ENCODE measurements around the gene PLCE1.
"Not testable (repeated sequence)": the region's sequence is repeated elsewhere in the genome, so short reads cannot be mapped to it uniquely, and the experiment has no call there.

The PLCE1 gene

DNA sequence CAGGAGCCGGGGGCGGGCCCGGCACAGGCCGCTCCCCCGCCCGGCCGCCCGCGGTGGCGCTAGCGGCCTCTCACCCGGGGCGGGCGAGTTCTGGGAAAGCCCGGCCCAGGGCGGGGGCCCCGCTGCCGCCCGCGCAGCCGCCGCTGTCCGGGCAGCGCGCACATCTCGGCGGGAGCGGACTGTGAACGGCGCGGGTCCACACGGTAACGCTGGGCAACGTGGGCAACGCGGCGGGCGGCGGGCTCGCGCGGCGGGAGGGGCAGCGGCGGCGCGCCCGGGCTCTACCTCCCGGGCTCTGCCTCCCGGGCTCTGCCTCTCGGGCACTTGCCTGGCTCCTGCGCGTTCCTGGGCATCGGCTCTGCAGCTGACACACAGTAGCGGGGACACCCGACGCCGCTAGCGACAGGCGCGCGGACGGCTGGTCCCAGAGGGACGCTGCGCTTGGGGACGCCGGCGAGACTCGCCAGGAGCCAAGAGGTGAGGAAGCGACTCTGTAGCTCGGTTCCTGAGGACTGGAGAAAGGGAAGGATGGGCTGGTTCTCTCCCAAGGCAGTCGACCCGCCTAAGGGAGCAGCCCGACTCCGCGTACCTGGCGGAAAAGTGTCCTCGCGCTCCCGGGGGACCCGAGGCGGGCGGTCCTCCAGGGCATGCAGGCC lies at the start of gene PLCE1:
Gene PLCE1 (plus strand): TSS at position 150 of the 656 bp plus-strand sequence. CDS start 37,116 bp downstream, outside the sequence.
- peak; percentile 93 for DNase-seq (ENCODE audit: low spot score)

DNA sequence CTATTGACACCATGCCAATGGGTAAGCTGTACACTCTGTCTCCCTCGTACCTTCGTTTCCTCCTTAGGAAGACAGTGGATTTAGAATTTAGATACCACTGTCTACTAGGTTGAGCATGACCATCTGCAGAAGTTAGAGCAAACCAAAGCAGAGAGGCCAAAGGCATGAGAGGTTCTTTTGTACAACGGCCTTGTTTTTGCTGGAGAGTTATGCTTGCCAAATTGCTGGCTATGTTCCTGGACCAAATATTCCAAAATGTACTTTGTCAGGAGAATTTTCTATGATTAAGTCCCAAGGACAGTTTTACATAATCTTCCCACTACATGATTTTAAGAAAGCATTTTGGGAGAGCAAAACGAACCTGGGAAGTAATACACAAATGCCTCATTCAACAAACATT lies 47.9 kb upstream of the PLCE1 start:
- DNase-seq (ENCODE audit: low spot score): no peak

DNA sequence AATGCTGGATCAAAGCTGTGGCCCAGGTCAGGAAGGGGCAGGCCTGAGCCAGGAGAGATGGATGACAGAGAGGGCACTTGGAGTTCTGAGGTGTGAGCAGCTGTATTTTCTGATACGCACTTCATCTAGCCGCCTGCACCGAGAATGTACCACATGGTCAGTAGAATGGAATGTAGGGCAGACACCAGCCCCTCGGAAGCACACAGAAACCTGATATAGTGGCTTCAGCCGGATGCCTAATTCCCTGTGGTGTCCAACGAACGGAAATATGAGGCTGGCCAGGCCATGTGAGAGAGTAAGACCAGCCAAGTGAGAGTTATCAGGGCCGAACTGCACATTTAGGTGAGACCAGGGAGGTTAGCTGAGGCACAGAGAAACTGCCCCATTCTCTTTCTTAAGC lies 46.7 kb upstream of the PLCE1 start:
- DNase-seq (ENCODE audit: low spot score): no peak

DNA sequence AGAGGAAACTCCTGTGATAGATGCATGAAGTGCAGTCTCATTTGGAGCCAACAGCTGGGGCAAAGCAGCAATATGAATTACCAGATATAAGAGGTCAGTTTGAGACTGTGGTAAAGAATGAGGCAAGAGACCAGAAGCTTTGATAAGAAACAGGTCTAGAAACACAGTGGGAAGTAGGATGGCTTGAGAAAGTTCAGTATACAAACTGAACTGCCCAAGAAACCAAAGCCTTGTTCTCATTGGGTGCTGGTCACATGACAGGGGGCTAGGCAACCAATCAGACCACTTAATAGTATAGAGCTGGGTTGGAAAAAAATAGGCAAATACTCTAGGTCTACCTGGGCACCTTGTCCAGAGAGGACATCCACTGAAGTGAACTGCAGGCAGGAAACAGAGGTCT lies 46.2 kb upstream of the PLCE1 start:
- DNase-seq (ENCODE audit: low spot score): no peak

DNA sequence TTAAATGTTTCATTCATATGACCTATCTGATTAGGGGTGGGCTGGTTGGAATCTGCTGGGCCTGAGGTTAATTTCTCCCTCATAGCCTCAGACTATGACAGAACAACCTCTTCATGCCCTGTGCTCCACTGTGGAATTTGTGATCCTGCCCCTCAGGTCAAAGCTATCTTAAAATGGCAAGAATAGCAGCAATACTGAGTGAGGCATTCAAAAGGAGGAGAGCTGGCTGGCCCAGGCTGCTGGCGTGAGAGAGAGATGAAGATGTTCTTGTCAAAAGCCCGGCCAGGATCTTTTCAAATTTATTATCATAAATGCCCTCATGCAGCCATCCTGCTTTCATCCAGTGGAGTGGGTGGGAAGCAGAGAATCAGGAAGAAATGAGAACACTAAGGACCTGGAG lies 41.8 kb upstream of the PLCE1 start:
- no peak for DNase-seq (ENCODE audit: low spot score)

DNA sequence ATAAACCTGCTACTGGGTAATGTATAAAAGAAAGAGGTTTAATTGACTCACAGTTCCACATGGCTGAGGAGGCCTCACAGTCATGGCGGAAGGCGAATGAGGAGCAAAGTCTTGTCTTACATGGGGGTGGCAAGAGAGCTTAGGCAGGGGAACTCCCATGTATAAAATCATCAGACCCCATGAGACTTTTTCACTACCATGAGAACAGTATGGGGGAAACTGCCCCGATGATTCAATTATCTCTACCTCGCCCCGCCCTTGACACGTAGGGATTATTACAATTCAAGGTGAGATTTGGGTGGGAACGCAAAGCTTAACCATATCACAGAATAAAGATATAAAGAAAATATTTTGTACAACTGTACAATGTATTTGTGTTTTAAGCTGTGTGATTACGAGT lies 39.4 kb upstream of the PLCE1 start:
- no peak for DNase-seq (ENCODE audit: low spot score)

DNA sequence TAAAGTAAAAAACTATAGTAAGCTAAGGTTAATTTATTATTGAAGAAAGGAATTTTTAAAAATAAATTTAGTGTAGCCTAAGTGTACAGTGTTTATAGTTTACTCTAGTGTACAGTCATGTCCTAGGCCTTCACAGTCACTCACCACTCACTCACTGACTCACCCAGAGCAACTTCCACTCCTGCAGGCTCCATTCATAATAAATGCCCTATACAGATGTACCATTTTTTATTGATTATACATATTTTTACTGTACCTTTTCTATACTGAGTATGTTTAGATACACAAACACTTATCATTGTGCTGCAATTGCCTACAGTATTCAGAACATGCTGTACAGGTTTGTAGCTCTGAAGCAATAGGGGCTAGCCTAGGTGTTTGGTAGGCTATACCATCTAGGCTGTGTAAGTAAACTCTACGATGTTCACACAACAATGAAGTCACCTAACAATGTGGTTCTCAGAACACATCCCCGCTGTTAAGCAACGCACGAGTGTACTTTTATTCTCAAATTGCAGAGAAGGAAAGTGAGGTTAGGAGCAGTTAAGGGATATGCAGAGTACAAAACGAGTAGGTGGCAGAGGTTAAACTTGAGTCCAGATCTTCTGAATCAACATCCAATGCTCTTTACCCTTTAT lies 38.9 kb upstream of the PLCE1 start:
- DNase-seq (ENCODE audit: low spot score): no peak

DNA sequence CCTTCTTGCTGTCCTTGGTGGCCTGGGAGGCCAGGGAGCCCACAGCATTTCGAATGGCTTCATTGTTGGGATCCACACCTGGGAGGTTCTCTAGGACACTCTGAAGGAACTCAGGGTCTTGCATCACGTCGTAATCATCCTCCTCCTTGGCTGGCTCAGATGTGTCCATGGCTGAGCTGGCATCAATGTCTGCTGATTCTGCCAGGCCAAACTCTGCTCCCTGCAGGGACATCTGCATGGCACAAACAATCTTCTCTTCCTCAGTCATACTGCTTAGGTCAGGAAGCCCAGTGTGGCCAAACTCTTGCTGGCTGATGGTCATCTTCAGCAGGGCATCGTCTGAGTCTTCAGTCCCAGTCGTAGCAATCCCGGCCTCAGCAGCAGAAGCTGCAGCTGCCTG lies 34.9 kb upstream of the PLCE1 start:
- no peak for DNase-seq (ENCODE audit: low spot score)

DNA sequence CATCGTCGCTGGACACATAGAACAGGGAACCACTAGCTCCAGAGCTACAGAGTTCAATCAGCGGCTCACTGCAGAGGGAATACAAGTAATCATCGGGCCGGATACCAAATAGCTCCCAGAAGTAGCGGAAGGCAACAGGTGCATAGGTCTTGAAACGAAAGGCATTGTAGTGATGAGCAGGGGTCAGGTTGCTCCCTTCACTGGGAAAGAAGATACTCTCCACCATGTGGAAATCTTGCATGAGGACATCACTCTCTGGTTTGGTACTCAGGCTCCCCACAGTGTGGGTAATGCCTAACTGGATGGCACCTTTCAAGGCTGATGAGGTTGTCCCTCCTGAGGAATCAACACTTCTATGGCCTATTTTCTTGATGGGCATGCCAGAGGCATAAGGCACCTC lies 32.7 kb upstream of the PLCE1 start:
- DNase-seq (ENCODE audit: low spot score): not testable (repeated sequence)

DNA sequence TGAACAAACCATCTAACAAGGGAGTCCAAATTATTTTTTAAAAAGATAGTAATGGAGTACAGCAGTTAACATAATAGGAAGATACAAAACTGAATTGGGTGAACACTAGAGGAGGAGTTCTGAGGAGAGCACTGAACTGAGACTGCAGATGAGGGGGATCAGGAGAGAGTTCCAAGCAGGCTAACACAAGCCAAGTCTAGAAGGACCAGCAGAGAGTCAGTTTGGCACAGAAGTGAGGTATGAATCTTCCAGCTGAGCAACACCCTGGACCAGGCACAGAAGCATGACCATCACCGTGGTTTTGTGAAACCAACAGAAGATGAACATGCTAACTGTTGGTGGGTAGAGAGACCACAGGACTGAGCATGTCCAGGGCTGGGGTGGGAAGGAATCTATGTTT lies 30.8 kb upstream of the PLCE1 start:
- DNase-seq (ENCODE audit: low spot score): no peak

DNA sequence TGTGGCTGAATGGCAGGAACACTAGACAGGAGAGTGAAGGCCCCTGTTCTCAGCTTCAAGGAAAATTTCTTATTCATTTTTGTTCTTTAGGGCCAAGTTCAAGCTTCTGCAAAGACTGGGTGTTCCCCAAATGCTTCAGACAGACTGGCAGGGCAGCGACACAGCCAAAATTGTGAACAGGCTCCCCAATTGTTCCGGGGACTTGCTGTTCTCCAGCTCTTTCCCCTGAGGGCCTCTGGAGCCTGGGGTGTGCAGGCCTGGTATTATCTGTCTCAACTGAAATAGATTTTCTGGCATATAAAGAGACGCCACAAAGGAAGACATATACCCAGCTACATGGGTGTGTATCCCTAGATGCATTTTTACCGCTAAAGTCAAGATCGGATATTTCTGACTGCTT lies 30.3 kb upstream of the PLCE1 start:
- DNase-seq (ENCODE audit: low spot score): no peak

DNA sequence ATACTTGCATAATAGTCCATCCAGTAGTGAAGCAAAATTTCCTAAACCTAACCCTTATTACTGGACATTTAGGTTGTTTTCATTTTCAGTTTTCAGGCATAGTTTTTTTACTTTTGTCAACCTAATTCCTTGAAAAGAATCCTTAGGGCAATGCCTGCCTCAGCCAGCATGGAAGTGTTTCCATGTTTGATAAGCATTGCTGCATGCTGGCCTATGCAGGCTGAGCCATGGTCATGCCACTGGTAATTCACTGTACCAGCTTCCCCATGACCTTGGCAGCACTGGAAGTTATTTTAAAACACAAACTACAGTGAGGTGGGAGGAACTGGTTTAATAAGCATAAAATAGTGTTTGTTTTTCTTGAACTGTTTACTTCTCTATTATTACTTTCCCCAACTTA lies 27.8 kb upstream of the PLCE1 start:
- no peak for DNase-seq (ENCODE audit: low spot score)

DNA sequence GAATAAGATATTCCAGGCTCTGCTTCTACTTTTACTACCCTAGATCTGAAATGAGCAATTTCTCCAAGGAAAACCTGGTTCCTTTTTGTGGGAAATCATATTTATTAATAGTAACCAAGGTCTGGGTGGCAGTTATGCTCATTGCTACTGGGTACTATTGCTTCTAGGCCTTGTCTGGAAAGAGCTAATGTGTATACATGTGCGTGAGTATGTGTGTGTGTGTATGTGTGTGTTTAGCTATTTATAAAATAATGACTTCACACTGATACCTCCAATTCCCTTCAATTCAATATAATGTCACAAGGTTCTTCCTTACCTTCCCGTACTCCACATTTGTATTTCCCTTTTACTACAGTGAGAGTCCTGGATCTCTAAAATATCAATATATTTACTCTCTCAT lies 26.0 kb upstream of the PLCE1 start:
- no peak for DNase-seq (ENCODE audit: low spot score)

DNA sequence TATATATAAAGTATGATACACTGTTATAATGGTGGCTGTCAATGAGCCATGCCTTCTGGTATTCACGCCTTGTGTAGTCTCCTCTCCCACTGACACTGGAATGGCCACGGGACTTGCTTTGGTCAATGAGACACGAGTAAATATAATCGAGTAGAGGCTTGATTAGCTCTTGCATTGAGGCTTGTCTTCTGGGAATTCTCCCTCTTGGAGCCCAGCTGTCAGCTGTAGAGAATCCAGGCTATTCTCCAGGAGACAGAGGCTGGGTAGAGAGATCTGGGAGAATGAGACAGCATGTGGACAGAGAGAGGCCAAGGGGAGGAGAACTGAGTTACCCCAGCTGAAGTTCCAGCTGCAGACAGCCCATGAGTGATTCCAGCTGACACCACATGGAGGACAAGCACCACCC lies 25.2 kb upstream of the PLCE1 start:
- no peak for DNase-seq (ENCODE audit: low spot score)

DNA sequence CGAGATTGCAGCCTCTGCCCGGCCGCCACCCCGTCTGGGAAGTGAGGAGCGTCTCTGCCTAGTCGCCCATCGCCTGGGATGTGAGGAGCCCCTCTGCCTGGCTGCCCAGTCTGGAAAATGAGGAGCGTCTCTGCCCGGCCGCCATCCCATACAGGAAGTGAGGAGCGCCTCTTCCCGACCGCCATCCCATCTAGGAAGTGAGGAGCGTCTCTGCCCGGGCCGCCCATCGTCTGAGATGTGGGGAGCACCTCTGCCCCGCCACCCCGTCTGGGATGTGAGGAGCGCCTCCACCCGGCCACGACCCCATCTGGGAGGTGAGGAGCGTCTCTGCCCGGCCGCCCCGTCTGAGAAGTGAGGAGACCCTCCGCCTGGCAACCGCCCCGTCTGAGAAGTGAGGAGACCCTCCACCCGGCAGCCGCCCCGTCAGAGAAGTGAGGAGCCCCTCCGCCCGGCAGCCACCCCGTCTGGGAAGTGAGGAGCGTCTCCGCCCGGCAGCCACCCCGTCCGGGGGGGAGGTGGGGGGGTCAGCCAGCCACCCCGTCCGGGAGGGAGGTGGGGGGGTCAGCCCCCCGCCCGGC lies 23.2 kb upstream of the PLCE1 start:
- not testable (repeated sequence) for DNase-seq (ENCODE audit: low spot score)

DNA sequence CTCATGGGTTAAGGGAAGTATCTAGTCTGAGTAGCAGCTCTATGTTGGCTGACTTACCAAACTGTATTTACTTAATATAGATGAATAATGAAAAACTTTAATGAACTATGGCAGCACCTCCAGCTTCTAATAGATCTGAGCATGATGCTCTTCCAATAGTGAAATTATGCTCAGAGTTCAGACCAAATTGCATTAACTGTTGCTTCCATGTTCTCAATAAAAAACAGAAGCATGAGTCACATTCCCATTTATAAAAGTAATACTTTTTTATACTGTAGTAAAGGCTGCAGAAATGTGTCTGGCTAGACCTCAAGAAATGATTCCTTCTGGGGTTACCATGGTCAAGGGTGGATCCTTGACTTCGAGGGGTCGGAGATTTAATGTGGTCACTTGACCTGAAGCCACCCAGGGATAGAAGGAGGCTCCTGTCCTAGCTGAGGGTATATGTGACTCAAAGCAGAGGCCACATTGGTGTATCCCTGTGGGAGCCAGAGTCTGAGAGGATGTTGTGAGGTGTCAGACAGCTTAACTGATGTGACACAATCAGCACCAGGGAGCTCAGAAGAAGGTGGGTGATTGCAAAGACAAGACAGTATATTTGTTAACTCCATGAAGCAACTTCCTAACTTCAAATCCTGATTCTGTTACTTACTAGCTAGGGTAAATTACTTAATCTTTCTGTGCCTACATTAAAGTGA lies 19.8 kb upstream of the PLCE1 start:
- no peak for DNase-seq (ENCODE audit: low spot score)

DNA sequence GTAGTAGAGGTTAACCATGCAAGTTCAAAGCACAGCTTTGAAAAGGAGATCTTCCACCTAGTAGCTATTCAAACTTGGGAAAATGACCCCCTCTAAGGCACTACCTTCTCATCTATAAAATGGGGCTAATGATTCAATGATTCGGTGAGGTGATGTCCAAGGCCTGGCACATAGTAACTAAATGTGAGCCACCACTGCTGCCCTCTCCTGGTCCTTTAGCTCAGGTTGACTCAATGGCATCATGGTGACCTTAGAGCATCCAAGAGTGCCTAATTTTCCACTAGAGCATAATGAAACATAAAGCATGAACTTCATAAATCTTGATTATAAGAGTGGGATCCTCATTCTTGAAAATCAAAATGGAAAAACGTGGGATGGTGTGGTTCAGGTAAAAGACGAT lies 16.3 kb upstream of the PLCE1 start:
- DNase-seq (ENCODE audit: low spot score): no peak

DNA sequence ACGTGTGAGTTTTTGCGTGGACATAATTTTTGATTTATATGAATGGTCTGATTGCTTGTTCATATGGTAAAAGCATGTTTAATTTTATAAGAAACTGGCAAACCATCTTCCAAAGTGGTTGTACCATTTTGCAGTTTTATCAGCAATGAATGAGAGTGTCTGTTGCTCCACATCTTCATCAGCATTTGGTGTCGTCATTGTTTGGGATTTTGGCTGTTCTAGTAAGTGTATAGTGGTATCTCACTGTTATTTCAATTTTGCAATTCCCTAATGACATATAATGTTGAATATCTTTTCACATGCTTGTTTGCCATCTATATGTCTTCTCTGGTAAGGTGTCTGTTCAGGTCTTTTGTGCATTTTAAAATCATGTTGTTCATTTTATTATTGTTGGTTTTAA lies 13.2 kb upstream of the PLCE1 start:
- no peak for DNase-seq (ENCODE audit: low spot score)

DNA sequence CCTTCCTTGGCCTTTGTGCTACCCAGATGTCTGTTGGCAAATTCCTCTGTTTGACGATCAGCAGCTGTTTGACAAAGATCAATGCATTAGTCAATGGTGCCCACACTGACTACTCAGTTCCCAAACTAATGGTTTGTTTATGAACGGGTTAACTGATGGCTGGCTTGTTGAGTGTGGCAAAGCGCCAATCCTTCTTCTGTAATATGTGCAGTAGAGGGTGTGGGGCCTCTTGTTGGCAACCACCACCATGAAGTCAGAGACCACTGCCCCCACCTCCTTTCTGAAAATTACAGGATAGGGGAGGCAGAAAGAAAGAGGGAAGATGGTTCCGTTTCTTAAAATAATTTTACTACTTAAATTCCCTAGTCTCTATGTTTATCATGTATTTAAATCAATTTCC lies 2.6 kb upstream of the PLCE1 start:
- no peak for DNase-seq (ENCODE audit: low spot score)

DNA sequence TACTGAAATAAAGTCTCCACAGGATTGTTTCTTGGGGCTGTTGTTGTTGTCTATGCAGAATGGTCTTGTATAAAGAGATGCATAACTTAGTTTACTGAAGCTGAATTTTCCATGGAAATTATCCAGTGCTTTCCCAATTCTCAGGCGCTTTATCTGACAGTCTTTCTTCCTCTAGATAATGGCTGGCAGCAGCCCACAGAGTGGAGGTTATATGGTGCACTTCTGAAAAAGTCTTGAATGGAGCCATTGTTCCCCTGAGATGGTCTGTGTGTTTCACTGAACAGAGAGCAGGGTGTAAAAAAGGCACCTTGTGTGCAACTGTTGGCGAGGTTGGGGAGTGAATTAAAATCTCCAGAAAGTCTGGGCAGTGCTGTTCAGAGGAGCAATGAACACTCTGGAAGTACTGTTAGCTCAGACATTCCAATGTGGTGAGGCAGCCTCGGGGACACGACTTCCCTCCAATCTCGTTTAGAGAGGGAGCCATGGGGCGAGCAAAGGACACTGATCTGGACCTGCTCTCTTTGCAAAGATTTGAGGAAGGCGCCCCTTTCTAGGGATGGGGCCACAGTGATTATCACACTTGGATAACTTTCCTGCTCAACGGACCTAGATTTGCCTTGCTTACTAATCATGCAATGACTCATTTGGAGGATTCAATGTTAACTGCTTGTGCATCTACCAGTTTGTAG lies 2.0 kb upstream of the PLCE1 start:
- peak; percentile 85 for DNase-seq (ENCODE audit: low spot score)

DNA sequence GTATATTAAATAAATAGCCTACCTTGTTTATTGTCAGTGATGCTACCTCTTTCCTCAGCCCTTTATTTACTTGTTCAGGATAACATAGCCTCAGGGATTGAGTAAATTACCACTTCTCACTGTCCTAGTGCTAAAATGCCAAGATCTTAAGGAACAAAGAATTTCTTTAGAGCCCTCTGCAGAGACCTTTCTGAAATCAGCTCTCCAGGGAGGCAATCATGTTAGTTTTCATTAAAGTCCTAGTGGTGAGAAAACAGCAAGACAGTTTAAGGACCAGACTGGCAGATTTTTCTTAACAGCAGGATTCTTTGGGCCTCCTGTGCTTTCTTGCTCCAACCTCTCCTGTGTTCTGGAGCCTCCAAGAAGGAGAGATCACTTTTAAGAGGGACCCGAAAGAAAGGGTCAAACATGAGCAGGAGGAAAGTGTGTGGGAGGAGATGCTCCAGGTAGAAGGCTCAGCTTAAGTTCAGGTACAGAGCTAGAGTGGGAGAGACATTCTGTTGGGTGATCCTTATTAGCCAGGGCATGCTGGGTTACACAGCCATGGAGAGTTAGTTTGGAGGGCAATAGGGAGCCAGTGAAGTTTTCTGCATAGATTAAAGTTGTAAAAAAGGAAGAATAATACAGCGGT lies 1.2 kb upstream of the PLCE1 start:
- peak; percentile 16 for DNase-seq (ENCODE audit: low spot score)

DNA sequence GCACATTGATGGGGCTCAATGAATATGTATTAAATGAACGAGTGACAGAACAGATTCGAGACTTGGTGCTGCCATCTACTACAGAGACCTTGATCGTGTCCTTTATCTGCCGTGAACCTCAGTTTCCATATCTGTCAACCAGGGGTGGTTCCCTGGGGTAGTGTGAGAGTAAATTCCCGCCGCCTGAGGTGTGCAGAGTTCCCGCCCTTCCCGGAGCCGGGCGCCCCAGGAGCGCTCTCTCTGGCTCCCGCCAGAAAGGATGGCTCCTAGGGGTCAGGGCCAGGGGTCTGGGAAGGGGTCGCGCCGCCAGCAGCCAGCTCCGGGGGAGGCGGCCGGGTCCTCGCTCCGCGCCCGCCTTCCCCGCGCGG lies 333 bp upstream of the PLCE1 start:
- no peak for DNase-seq (ENCODE audit: low spot score)

Data from GM03348 (cell line).